H1 (cell line): Measurements from ENCODE around the gene COBLL1. TPM values are rescaled to one million over a fixed set of nuclear protein-coding genes. Genes with fewer than 3 reads are reported as not detected.

ENCODE experiments used
- CTCF ChIA-PET: fragments of 300-600 bp; sonication (Branson Sonifier 250); formaldehyde crosslinking; loops from one replicate; lab custom pipeline; 2021; ENCODE audit not compliant: partially characterized antibody; lab: Charles Lee
- POLR2A ChIA-PET: fragments of 300-600 bp; sonication (Branson Sonifier 250); formaldehyde crosslinking; loops from one replicate; lab custom pipeline; 2021; ENCODE audit warnings: inconsistent platforms; ENCODE audit not compliant: partially characterized antibody; lab: Charles Lee
- DNase-seq, 2 experiments: peaks; one replicate each; pipeline versions ENCODE4 v3.0.0 to v3.0.0-alpha.2; 2010 to 2022; ENCODE audit warnings: low spot score in 2 of 2, low read depth in 1 of 2, mixed read lengths in 1 of 2
- FAIRE-seq: peaks from 2 replicates; lab custom pipeline; 2011; peaks lifted over from hg19 to GRCh38; lab: Jason Lieb, UNC
- H2AFZ ChIP-seq: 2 replicates; pipeline ENCODE4 v1.8.1; 2012; ENCODE audit warnings: low read length, inconsistent platforms
- H2AK5ac ChIP-seq: 2 replicates; pipeline ENCODE4 v1.6.1; 2013; ENCODE audit warnings: low read depth, low read length
- H2BK120ac ChIP-seq: replicated peaks from 2 replicates; pipeline ENCODE3; 2013; ENCODE audit warnings: low read depth, low read length, inconsistent platforms
- H2BK12ac ChIP-seq: 2 replicates; pipeline ENCODE4 v1.6.1; 2013; ENCODE audit warnings: low read depth, low read length
- H2BK15ac ChIP-seq: 2 replicates; pipeline ENCODE4 v1.6.1; 2013; ENCODE audit warnings: low read length
- H2BK20ac ChIP-seq: 2 replicates; pipeline ENCODE4 v1.6.1; 2013; ENCODE audit warnings: low read length
- H2BK5ac ChIP-seq: 2 replicates; pipeline ENCODE4 v1.6.1; 2013; ENCODE audit warnings: low read depth, low read length
- H3K14ac ChIP-seq: 2 replicates; pipeline ENCODE4 v1.6.1; 2013; ENCODE audit warnings: inconsistent platforms; ENCODE audit not compliant: insufficient read length
- H3K18ac ChIP-seq: 2 replicates; pipeline ENCODE4 v1.6.1; 2013; ENCODE audit warnings: low read length; ENCODE audit errors: extremely low read depth
- H3K23ac ChIP-seq: 2 replicates; pipeline ENCODE4 v1.6.1; 2013; ENCODE audit warnings: inconsistent platforms; ENCODE audit not compliant: insufficient read length
- H3K23me2 ChIP-seq: 2 replicates; pipeline ENCODE4 v1.6.1; 2013; ENCODE audit warnings: low read depth, low read length
- H3K27ac ChIP-seq: 2 replicates; pipeline ENCODE4 v1.6.1; 2011; ENCODE audit warnings: low read depth, low read length, inconsistent platforms
- H3K27me3 ChIP-seq, 4 experiments: replicated peaks in 1 of 4; 1 replicate in 1 of 4; 2 replicates in 3 of 4; pipeline versions ENCODE4 v1.6.1 to v1.8.1; 2011 to 2013; ENCODE audit warnings: low read length in 3 of 4, mild to moderate bottlenecking in 3 of 4, inconsistent platforms in 2 of 4, mixed read lengths in 2 of 4, moderate library complexity in 1 of 4; ENCODE audit not compliant: control insufficient read depth in 3 of 4, insufficient read depth in 3 of 4; ENCODE audit errors: extremely low read depth in 1 of 4
- H3K36me3 ChIP-seq, 4 experiments: 2 replicates each; pipeline versions ENCODE4 v1.6.1 to v1.8.1; 2011 to 2013; ENCODE audit warnings: mild to moderate bottlenecking in 4 of 4, low read length in 3 of 4, moderate library complexity in 2 of 4, control low read depth in 1 of 4, inconsistent platforms in 1 of 4; ENCODE audit not compliant: insufficient read depth in 4 of 4, control insufficient read depth in 2 of 4
- H3K4ac ChIP-seq: replicated peaks from 2 replicates; pipeline ENCODE3; 2013; ENCODE audit warnings: low read length, low read depth, mixed read lengths, inconsistent platforms; ENCODE audit not compliant: insufficient read length
- H3K4me1 ChIP-seq, 4 experiments: replicated peaks in 1 of 4; 1 replicate in 1 of 4; 2 replicates in 3 of 4; pipeline versions ENCODE4 v1.6.1 to v1.8.1; 2011 to 2013; ENCODE audit warnings: low read length in 3 of 4, inconsistent platforms in 2 of 4, mixed read lengths in 1 of 4; ENCODE audit not compliant: insufficient read depth in 4 of 4, control insufficient read depth in 3 of 4
- H3K4me2 ChIP-seq, 2 experiments: 2 replicates each; pipeline versions ENCODE4 v1.6.1 to v1.8.1; 2011 to 2013; ENCODE audit warnings: low read depth in 2 of 2, low read length in 2 of 2, control low read depth in 1 of 2, inconsistent platforms in 1 of 2, mild to moderate bottlenecking in 1 of 2; ENCODE audit not compliant: insufficient read depth in 1 of 2
- H3K4me3 ChIP-seq, 4 experiments: fragments of 200-600, 300-600 bp in 1 of 4; sonication (generic), shearing (Covaris generic), sonication (Bioruptor Twin) in 1 of 4; 2 replicates each; pipeline versions ENCODE4 v1.5.1 to v1.8.1; 2011 to 2016; ENCODE audit warnings: low read length in 4 of 4, low read depth in 3 of 4, control low read depth in 2 of 4, inconsistent platforms in 2 of 4, mild to moderate bottlenecking in 2 of 4, mixed read lengths in 1 of 4, moderate library complexity in 1 of 4; ENCODE audit not compliant: insufficient read depth in 2 of 4; ENCODE audit errors: extremely low read depth in 1 of 4
- H3K56ac ChIP-seq: replicated peaks from 2 replicates; pipeline ENCODE3; 2013; ENCODE audit warnings: low read depth, mild to moderate bottlenecking, mixed read lengths, low read length, inconsistent platforms; ENCODE audit not compliant: insufficient read length
- H3K79me1 ChIP-seq: 2 replicates; pipeline ENCODE4 v1.6.1; 2013; ENCODE audit warnings: low read depth, low read length, control low read depth
- H3K79me2 ChIP-seq, 2 experiments: 2 replicates each; pipeline versions ENCODE4 v1.6.1 to v1.8.1; 2012 to 2013; ENCODE audit warnings: low read length in 2 of 2, mild to moderate bottlenecking in 2 of 2, inconsistent platforms in 1 of 2; ENCODE audit not compliant: insufficient read depth in 2 of 2, control insufficient read depth in 1 of 2
- H3K9ac ChIP-seq, 4 experiments: replicated peaks in 1 of 4; 1 replicate in 1 of 4; 2 replicates in 3 of 4; pipeline versions ENCODE4 v1.6.1 to v1.8.1; 2011 to 2013; ENCODE audit warnings: low read depth in 3 of 4, low read length in 3 of 4, control low read depth in 2 of 4, mild to moderate bottlenecking in 2 of 4, moderate library complexity in 2 of 4, inconsistent platforms in 1 of 4; ENCODE audit errors: extremely low read depth in 1 of 4
- H3K9me3 ChIP-seq, 2 experiments: 2 replicates each; pipeline versions ENCODE4 v1.6.1 to v1.8.1; 2012 to 2013; ENCODE audit warnings: mild to moderate bottlenecking in 2 of 2, moderate library complexity in 2 of 2, control low read depth in 1 of 2, inconsistent platforms in 1 of 2, low read depth in 1 of 2, low read length in 1 of 2, mixed read lengths in 1 of 2; ENCODE audit not compliant: insufficient read depth in 2 of 2
- H4K20me1 ChIP-seq, 2 experiments: replicated peaks in 1 of 2; 2 replicates each; pipeline versions ENCODE3 to v1.8.1; 2011 to 2013; ENCODE audit warnings: inconsistent platforms in 2 of 2, low read length in 2 of 2, mild to moderate bottlenecking in 1 of 2; ENCODE audit not compliant: insufficient read depth in 2 of 2, control insufficient read depth in 1 of 2
- H4K5ac ChIP-seq: 2 replicates; pipeline ENCODE4 v1.6.1; 2013; ENCODE audit warnings: low read length, low read depth, mixed read lengths, inconsistent platforms; ENCODE audit not compliant: insufficient read length
- H4K8ac ChIP-seq: 2 replicates; pipeline ENCODE4 v1.8.0; 2013; ENCODE audit warnings: mild to moderate bottlenecking, moderate library complexity, low read length, inconsistent platforms; ENCODE audit not compliant: insufficient read depth; ENCODE audit errors: extremely low read depth
- H4K91ac ChIP-seq: replicated peaks from 2 replicates; pipeline ENCODE3; 2013; ENCODE audit warnings: low read length, mixed read lengths, inconsistent platforms; ENCODE audit not compliant: insufficient read length
- ASH2L ChIP-seq: fragments of 200-600, 300-600 bp; sonication (generic); IDR thresholded peaks from one replicate; pipeline ENCODE4 v1.7.1; 2017; ENCODE audit warnings: low read length
- BCL11A ChIP-seq, 2 experiments: IDR thresholded peaks; one replicate each; pipeline ENCODE4 v1.6.1; 2011; ENCODE audit warnings: low read depth in 2 of 2, low read length in 2 of 2, mild to moderate bottlenecking in 2 of 2
- CEBPB ChIP-seq: IDR thresholded peaks from 2 replicates; pipeline ENCODE4 v1.6.1; 2012; ENCODE audit warnings: low read depth, low read length
- CREB1 ChIP-seq: IDR thresholded peaks from 2 replicates; pipeline ENCODE4 v1.6.1; 2012; ENCODE audit warnings: inconsistent platforms
- E2F6 ChIP-seq: IDR thresholded peaks from 2 replicates; pipeline ENCODE4 v1.6.1; 2012; ENCODE audit warnings: inconsistent platforms
- JUN ChIP-seq: IDR thresholded peaks from 2 replicates; pipeline ENCODE4 v1.6.1; 2011; ENCODE audit warnings: low read depth, mild to moderate bottlenecking, improper control_type of control experiment, low read length
- JUND ChIP-seq: IDR thresholded peaks from 2 replicates; pipeline ENCODE4 v1.6.1; 2011; ENCODE audit warnings: mild to moderate bottlenecking, improper control_type of control experiment, low read length
- PHF8 ChIP-seq: fragments of 200-600 bp; sonication (generic); conservative IDR thresholded peaks from 2 replicates; pipeline ENCODE4 v1.7.1; 2012; ENCODE audit warnings: low read depth, mild to moderate bottlenecking, inconsistent platforms, low read length, moderate library complexity
- POLR2A ChIP-seq, 2 experiments: IDR thresholded peaks; 1 replicate in 1 of 2; 2 replicates in 1 of 2; pipeline ENCODE4 v1.6.1; 2011; ENCODE audit warnings: low read depth in 2 of 2, low read length in 2 of 2, mild to moderate bottlenecking in 2 of 2; ENCODE audit errors: control extremely low read depth in 1 of 2
- RBBP5 ChIP-seq: IDR thresholded peaks from 2 replicates; pipeline ENCODE4 v1.7.1; 2012; ENCODE audit warnings: low read depth, mild to moderate bottlenecking, inconsistent platforms, low read length, moderate library complexity, borderline replicate concordance
- RNF2 ChIP-seq: fragments of 200-900, 300-1000 bp; sonication (generic); IDR thresholded peaks from 2 replicates; pipeline ENCODE4 v1.7.1; 2016; ENCODE audit warnings: borderline replicate concordance, low read depth, mild to moderate bottlenecking, antibody characterized with exemption, low read length; ENCODE audit not compliant: poor library complexity, severe bottlenecking; ENCODE audit errors: missing control alignments
- RXRA ChIP-seq: IDR thresholded peaks from 2 replicates; pipeline ENCODE4 v1.6.1; 2011; ENCODE audit warnings: low read depth, mild to moderate bottlenecking, low read length, moderate library complexity; ENCODE audit not compliant: insufficient read depth
- SP4 ChIP-seq: IDR thresholded peaks from 2 replicates; pipeline ENCODE4 v1.6.1; 2012; ENCODE audit warnings: low read length, inconsistent platforms
- WGBS, 2 experiments: shearing (Covaris generic) in 1 of 2; methylation state at CpG; one replicate each; pipeline versions ENCODE4 v1.1.6 to v1.1.7; 2013 to 2015; ENCODE audit warnings: low lambda C conversion rate in 2 of 2, mixed read lengths in 2 of 2, inconsistent platforms in 1 of 2, low coverage in 1 of 2, missing lambda C conversion rate in 1 of 2; ENCODE audit not compliant: insufficient replicate concordance in 2 of 2, insufficient coverage in 1 of 2, insufficient read length in 1 of 2; ENCODE audit errors: extremely low coverage in 1 of 2, missing lambda C conversion rate in 1 of 2; 5-methylcytosine and 5-hydroxymethylcytosine counted together
- polyA plus RNA-seq, 7 experiments: library from polyadenylated mRNA; depleted of rRNA in 3 of 7; stranded (reverse) in 5 of 7; unstranded in 2 of 7; fragments of >200 nt in 5 of 7; fragments of 200-250 nt in 2 of 7; gene quantifications; 1 replicate in 5 of 7; 2 replicates in 1 of 7; 4 replicates in 1 of 7; pipeline versions ENCODE4 v1.2.1 to v1.2.3, GENCODE V29; 2011 to 2013; ENCODE audit warnings: missing spikeins in 2 of 7, mixed read lengths in 2 of 7
- total RNA-seq: library from RNA; stranded (reverse); fragmentation: NEBNext Ultra II Directional; extraction: Animal tissue kit (Norgen Biotek cat#: 25700); gene quantifications from 2 replicates; pipeline ENCODE4 v1.2.1, GENCODE V29; 2021
- TF ChIP-seq, protein P1 (sequence below): IDR thresholded peaks from 2 replicates; pipeline ENCODE4 v1.6.1; 2011; ENCODE audit warnings: low read length, improper control_type of control experiment

COBLL1 gene
- total and polyA plus RNA-seq, 2 of the 8 experiments (the other 6 are each of a cell fraction or from before 2014, with no cell fraction given): 2.2 to 6.2 TPM

GRCh38 chr2:164747140-164747539 lies 94.5 kb downstream of the COBLL1 start:
- H3K27me3 ChIP-seq: no peaks in the 10 kb centered on the region
- no peak overlapping the region for H2BK20ac ChIP-seq
- CTCF ChIA-PET: interaction anchor here (1.0 to 1.1 kb wide), 2 partner anchors 9 to 14 kb away, joined by 3 to 4 read pairs; no protein-coding TSS in a partner anchor
- WGBS, 2 experiments: 88% methylated on average over 1 of the region's 1 CpG; no CpG with 5 or more reads in 1 of the 2 experiments
- no peak overlapping the region for H4K5ac ChIP-seq
- no peak for DNase-seq
- H3K79me1 ChIP-seq: no peaks in the 10 kb centered on the region
- no peak overlapping the region for H3K23ac ChIP-seq
- no peak overlapping the region for H3K4ac ChIP-seq
- H2BK12ac ChIP-seq: no peak overlapping the region
- H2BK120ac ChIP-seq: no peak overlapping the region
- H3K4me3 ChIP-seq: no peak overlapping the region
- H3K4me1 ChIP-seq: no peaks in the 10 kb centered on the region; a peak in 2 of 7 replicates
- no peak overlapping the region for H2AFZ ChIP-seq
- H3K14ac ChIP-seq: no peak overlapping the region
- no peak for FAIRE-seq
- no peak overlapping the region for H4K8ac ChIP-seq
- no peak overlapping the region for H2BK5ac ChIP-seq
- no peak overlapping the region for H3K9ac ChIP-seq
- H3K18ac ChIP-seq: no peak overlapping the region
- POLR2A ChIA-PET: no interaction called here
- no peaks in the 10 kb centered on the region for H3K36me3 ChIP-seq
- H2AK5ac ChIP-seq: no peak overlapping the region
- no peaks in the 10 kb centered on the region for H4K20me1 ChIP-seq
- no peak overlapping the region for H4K91ac ChIP-seq
- no peaks in the 10 kb centered on the region for H3K23me2 ChIP-seq
- no peaks in the 10 kb centered on the region for H3K79me2 ChIP-seq
- no peaks in the 10 kb centered on the region for H3K9me3 ChIP-seq
- H3K56ac ChIP-seq: no peak overlapping the region
- no peak overlapping the region for H3K4me2 ChIP-seq
- no peak overlapping the region for H2BK15ac ChIP-seq
- no peak overlapping the region for H3K27ac ChIP-seq
- TF ChIP-seq RXRA (no peak), SP4 (no peak), ASH2L (no peak), PHF8 (no peak), E2F6 (no peak), BCL11A (IDR thresholded peaks at IDR 0.05; ENCODE audit: low read depth in 2 of 2, low read length in 2 of 2) (no peak), CEBPB (no peak), CREB1 (no peak), RBBP5 (no peak), POLR2A (IDR thresholded peaks at IDR 0.05; ENCODE audit: control extremely low read depth in 1 of 2, low read depth in 2 of 2, low read length in 2 of 2) (no peak), RNF2 (no peak), JUN (no peak), JUND (no peak)
- TF ChIP-seq, protein P1, sequence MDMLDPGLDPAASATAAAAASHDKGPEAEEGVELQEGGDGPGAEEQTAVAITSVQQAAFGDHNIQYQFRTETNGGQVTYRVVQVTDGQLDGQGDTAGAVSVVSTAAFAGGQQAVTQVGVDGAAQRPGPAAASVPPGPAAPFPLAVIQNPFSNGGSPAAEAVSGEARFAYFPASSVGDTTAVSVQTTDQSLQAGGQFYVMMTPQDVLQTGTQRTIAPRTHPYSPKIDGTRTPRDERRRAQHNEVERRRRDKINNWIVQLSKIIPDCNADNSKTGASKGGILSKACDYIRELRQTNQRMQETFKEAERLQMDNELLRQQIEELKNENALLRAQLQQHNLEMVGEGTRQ: no peak
